HG03108 (cell line): ENCODE data around the gene PAFAH2.

Experiments
- ATAC-seq: cut with Tn5 transposase; IDR thresholded peaks from one replicate; pipeline ENCODE4 v1.9.1; 2021; ENCODE audit warnings: moderate library complexity; ENCODE audit not compliant: unreplicated experiment

Gene PAFAH2

DNA sequence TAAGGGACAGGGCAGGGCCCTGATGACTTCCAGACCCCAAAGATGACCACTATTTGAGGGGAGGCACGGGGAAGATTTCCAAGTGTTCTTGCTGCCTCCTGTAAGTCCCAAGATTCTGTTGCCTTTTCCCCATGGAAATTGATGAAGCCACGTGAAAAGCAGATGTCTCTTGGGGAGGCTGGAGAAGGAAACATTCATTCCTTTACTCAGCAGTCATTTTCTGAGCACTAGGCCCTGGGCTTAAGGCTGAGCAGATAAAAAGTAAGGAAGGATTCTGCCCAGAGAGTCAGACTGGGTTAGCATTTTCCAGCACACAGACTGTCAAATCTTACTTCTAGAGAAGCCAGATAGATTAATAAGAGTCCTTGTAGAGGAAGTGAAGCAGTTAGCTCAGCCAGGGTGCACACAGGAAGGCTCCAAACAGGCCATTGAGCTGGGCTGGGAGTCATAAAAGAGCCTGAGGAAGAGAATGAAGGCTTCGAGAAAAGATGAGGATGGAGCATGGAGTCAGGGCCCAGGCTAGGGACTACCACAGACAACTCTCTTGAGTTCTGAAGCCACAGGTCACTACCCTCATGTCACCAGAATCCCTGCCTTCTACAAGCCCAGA lies 33.9 kb upstream of the PAFAH2 start:
- ATAC-seq: no peak

DNA sequence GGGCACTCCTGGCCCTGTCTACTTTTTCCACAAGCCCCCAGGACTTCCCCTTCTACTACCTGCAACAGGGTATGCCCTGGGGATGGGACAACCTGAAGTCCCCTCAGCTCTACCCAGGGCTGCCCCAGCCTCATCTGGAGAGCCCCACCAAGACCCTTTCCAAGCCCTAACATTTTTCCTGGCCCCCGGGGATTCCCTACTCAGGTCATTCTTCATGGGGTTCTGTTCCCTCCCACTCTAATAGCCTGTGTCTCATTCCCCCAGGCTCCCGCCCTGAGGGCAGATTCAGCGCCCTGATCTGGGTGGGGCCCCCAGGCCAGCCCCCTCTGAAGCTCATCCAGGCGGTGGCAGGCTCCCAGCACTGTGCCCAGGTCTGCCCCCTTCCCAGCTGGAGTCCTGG lies 33.3 kb upstream of the PAFAH2 start:
- ATAC-seq: no peak

DNA sequence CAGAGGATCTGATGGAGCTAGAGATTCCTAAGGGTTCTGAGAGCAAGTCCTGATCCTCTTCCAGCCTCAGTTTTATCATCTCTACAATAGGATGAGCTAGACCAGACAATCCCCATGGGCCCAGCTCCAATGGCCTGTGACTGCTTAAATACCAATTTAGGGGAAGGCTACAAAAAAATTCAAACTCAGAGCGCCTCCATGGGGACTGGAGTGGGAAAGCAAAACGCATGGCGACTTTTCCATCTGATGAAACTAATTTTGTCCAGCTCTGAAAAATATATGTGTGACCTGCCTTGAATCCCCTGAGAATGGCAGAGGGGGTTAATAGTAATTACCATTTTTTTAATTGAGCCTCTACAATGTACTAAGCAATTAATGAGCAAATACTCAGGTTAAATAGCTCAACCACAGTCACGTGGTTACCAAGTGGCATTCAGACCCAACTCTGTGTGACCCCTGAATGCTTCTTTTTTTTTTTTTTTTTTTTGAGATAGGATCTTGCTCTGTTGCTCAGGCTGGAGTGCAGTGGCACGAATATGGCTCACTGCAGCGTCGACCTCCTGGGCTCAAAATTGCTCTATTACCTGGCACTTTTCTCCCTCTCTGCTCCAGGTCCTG lies 32.1 kb upstream of the PAFAH2 start:
- ATAC-seq: no peak

DNA sequence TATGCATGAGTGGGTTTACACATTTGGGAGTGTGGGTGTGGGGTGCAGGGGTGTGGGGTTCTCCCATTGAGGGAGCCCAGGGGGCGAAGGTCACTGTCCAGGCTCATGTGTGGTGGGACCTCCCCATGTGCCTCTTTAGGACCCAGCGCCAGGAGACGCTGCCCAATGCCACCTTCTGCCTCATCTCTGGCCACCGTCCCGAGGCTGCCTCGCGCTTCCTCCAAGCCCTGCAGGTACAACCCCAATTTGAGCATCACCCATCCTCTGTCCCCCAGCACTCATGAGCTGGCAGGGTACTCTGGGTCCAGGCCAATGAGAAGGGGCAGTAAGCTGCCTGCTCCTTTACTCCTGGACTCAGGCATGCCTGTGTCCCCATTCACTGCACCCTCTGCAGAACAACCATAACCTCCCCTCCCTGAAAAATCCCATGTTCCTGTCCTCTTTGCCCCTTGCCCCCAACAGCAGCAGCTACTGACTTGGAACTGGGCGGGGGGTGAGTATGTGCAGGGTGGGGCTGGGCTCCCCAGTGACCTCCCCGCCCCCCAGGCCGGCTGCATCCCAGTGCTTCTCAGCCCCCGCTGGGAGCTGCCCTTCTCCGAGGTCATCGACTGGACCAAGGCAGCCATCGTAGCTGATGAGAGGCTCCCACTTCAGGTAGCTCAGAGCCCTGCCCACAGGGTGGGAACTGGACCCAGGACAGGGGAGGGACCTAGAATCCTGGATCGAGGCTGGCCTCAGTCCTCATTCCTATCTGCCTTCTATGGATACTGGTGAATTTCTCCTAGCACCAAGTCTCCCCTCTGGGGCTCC lies 31.4 kb upstream of the PAFAH2 start:
- ATAC-seq: no peak

DNA sequence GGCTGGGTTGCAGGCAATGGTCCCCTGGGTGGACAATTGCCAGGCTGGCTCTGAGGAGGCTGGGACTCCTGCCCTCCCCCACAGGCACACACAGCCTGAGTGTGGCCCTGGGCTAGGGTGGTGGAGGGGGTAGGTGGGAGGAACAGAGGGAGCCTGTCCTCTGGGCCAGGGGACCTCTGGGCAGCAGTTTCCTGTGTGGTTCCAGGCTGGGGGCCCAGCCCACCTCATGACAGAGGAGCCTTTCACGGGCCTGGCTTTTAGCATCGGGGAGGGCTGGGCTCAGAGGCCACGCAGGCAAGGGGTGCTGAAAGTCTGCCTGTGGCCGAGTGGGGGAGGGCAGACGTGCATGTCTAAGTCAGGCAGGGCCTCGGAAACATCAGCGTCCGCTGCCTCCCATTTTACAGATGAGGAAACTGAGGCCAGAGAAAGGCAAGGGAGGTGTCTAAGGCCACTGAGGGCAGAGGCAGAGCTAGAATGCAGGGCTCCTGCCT lies 30.7 kb upstream of the PAFAH2 start:
- no peak for ATAC-seq

DNA sequence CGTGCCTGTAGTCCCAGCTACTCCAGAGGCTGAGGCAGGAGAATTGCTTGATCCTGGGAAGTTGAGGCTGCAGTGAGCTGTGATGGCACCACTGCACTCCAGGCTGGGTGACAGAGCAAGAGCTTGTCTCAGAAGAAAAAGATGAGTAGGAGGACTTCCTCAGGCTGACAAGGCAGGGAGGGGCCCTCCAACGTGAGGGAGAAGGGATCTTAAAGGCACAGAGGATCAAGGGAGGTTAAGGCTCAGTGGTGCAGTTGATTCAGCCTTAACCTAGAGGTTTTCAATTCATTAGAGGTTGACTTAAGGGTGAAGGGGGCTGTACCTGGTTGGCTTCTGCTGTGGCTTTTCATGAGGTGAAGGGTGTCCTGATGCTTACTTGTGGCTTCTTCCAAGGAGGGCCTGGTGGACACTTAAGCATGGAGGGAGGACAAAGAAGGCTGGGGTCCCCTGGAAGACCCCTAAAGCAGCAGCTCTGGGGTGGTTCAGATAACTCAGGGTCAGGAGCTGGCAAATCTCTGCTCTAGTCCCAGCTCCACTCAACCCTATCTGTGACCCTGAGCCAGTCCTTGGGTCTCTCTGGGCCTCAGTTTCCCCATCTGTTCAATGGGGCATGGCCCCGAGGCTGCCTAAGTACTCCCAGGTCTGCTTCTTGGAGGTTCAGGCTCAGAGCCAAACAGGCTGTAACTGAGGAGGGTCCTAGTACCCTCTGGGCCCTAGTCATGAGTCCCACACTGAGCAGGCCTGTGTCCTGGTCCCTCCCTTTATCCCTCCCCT lies 30.0 kb upstream of the PAFAH2 start:
- ATAC-seq: no peak

DNA sequence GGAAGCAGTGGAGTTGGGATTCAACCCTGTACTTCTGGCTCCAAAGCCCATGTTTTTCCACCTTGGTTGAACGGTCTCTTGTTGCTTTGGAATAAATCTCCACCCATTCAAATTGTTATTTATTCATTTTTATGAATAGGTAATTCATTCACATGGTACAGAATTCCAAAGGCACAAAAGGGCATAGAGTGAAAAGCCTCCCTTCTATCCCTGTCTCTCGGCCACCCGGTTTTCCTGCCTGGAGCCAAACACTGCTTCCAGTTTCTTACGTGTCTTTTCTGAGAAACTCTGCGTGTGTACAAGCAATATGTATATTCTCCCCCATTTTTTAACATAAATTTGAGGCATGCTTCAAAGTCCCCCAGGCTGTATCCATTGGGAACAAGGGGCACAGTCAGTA lies 27.7 kb upstream of the PAFAH2 start:
- no peak for ATAC-seq

DNA sequence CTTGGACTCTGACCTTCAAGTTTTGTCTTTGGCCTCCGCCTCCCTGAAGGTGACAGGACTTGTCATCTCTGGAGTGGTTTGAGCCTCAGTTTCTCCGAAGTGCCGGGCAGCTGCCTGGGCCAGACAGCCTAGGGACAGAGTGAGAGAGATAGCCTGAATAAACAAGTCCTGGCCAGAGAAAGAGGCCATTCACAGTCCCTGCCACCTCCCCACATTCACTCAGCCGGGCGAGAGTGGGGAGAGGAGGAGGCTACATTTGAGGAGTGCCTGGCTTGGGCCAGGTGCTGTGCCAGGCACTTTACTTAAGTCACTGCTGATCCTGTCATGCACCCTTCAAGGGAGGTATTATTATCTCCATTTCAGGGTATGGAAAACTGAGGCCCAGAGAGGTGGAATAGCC lies 27.2 kb upstream of the PAFAH2 start:
- ATAC-seq: no peak

DNA sequence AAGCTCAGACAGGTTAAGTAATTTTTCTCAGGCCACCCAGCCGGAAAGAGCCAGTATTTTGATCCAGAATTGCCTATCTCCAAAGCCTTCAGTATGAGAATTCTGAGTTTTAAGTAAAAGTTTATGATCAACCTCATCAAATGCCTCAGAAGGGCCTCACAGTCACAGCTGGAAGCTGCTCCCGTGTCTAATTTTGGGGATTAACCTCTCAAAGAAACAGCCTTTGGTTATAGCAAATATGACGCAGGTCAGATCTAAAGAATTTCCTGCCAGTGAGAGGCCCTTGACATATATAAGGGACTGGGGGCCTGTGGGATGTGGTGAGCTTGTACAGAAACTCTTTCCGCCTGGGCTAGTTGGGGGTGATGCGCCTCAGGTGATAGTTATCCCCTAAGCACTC lies 26.0 kb upstream of the PAFAH2 start:
- ATAC-seq: no peak

DNA sequence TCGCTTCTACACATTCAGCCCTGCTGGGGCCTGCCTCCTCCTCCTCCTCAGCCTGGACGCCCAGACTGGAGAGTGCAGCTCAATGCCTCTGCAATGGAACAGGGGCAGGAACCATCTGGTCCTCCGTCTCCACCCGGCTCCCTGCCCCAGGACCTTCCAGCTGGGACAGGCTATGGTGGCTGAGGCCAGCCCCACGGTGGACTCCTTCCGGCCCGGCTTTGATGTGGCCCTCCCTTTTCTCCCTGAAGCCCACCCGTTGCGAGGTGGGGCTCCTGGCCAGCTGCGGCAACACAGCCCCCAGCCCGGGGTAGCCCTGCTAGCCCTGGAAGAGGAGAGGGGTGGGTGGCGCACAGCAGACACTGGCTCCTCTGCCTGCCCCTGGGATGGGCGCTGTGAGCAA lies 25.1 kb upstream of the PAFAH2 start:
- no peak for ATAC-seq

DNA sequence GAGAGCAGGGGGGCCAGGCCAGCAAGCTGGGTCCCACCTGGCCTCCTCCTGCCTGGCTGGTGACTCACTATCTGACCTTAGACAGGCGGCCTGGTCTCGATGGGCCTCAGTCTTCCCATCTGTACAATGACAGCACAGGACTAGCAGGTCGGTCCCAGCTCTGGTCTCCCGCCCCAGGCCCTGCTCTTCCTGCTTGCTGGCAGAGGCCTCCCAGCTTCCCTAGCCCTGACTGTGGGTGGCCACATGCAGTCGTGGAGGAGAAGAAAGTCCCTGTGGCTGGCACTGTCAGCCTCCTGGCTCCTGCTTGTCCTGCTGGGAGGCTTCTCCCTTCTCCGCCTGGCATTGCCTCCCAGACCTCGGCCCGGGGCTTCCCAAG lies 24.5 kb upstream of the PAFAH2 start:
- no peak for ATAC-seq

DNA sequence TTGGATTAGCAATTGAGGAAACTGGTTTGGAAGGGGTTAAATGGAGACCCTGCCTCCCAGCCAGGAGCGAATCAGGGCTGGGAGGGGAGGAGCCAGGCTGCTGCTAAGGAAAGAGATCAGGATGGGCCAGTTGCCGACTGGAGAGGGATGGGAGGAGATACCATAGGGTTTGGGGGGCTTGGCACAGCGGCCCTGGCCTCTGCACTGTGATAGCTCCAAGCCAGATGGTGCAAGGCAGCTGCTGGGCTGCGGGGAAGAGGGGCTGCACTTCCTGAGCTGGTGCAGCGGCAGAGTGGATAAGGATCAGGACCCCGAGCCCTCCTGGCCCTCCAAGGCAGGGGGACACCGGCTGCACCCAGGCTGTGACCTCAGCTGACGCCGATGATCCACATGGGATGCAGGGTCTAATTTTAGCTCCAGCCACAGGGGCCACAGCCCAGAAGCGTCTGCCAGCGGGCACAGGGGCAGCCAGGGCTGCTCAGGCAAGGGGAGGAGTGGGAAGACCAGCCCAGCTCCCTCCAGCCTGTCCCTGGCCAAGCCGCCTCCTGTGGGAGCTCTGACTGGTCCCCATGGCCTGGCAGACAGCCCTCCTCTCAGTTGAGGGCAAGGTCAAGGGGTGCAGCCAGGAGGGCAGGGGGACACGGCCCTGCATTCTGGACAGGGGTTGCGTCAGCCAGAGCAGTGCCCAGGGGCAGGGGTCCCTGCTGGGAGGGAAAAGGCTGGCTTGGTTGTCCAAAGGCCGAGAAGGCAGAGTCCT lies 24.0 kb upstream of the PAFAH2 start, which contains the start of gene EXTL1:
Gene EXTL1, plus strand, starts transcription at position 129 of the 757 bp plus-strand sequence. CDS start 872 bp downstream, outside the sequence.
- no peak for ATAC-seq

DNA sequence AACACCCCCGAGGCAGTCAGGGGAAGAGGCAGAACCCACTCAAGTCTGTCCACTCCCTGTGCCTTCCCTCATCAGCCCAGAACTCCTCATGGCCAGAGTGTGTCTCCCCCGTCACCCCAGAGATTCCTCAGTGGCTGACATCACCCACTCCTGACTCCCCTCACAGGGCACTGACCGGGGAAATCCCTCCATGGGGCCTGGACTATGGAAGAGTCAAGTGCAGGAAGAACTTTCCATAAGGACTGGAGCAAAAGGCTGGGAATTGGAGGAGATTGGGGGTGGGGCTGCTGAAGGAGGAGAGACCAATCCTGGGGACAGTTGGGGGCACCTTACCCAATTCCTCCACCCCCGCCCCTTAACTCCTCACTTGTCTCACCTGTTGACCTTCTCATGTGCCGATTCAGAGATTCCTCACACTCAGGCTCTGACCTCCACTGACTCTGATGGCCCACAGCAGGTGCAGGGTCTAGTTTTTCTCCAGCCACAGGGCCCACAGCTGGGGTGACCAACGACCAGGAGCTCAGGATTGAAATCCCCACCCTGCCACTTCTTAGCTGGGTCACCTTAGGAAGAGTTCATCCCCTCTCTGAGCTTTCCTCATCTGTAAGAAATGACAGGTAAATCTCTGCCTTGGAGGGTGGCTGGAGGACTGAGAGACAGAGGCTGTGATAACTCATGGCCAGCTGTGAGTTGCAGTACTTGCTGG lies 23.2 kb upstream of the PAFAH2 start:
- no peak for ATAC-seq

DNA sequence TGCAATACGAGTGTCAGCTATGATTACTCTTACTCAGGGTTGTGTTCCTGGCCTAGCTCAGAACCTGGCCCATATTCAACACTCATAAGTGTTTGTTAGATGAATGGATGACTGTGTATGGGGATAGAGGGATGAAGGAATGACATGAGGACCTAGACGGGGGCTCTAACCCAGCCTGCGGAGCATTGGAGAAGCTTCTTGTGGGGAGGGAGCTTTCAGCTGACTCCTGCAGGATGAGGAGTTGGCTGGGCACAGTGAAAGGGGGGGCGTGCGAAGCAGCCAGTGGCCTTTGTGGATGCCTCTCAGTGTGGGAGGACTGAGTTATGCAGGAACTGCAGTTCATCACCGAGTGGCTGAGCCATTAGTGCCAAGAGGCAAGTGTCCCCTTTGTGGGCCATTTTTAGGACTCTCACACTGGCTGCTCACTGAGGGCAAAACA lies 22.5 kb upstream of the PAFAH2 start:
- ATAC-seq: no peak

DNA sequence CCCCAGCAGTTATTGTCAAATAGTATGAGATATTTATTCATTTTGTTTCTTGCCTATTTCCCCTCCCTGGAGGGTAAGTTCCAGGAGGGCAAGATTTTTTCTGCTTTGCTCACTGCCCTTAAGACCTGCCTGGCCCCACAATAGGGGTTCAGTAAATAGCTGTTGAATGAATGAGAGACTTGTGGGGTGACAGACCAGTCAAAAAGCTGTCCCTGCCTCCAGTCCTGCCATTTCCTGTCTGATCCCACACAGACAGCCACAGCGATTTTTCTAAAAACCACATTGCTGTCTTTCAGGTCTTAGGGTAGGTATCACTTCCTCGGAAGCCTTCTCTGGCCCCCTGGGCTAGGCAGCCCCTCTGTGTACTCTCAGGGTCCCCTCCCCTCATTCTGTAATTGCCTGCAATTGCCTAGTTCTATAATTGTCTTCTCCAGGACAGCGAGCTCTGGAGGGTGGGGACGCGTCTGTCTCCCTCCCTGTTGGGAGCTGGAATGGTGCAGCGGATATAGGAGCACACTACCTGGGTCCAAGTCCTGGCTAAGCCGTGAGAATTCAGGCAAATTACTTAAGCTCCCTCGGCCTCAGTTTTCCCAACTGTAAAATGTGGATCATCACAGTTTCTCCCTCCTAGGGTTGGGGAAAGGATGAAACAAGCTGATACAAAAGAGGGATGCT lies 21.9 kb upstream of the PAFAH2 start:
- ATAC-seq: no peak

DNA sequence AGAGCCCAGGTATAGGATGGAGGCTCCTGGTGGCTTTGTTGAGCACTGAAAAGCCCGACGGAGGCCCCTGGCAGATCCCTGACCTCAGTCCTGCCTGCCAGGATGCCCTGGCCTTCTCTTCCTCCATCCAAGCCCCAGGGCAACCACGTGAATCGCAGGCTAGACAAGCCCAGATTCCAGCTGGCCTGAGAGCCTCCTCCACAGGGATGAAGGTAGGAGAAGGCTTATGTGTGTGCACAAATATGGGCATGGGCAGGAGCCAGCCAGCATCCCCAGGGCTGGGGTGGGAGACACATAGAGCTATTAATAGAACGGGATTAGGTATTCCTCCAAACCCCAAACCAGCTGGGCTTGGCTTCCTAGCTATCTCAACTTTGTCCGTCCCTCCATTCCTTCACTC lies 19.7 kb upstream of the PAFAH2 start:
- ATAC-seq: no peak

DNA sequence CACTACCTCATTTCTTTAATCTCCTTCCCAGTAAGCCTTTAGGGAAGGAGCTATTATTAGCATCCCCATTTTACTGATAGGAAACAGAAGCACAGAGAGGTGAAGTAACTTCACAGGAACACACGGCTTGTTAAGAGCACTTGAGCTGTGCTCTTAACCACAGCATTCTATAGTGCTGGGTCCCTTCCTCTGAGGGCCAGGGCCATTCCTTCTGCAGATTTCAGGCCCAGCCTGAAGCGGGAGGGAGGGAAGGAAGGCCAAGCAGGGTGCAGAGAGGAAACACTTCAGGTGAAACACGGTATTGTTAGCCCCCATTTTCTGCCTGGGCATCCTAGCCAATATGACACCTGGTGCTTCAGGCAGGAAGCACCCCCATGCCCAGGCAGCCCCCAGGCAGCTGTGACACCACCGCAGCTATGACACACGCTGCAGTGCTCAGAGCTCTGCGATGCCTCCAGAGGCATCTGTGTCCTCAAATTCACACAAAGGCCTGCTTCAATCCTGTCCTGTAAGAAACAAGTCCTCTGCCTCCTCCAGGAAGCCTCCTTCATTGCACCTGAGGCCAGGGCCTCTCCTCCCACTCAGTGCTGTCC lies 19.2 kb upstream of the PAFAH2 start:
- no peak for ATAC-seq

DNA sequence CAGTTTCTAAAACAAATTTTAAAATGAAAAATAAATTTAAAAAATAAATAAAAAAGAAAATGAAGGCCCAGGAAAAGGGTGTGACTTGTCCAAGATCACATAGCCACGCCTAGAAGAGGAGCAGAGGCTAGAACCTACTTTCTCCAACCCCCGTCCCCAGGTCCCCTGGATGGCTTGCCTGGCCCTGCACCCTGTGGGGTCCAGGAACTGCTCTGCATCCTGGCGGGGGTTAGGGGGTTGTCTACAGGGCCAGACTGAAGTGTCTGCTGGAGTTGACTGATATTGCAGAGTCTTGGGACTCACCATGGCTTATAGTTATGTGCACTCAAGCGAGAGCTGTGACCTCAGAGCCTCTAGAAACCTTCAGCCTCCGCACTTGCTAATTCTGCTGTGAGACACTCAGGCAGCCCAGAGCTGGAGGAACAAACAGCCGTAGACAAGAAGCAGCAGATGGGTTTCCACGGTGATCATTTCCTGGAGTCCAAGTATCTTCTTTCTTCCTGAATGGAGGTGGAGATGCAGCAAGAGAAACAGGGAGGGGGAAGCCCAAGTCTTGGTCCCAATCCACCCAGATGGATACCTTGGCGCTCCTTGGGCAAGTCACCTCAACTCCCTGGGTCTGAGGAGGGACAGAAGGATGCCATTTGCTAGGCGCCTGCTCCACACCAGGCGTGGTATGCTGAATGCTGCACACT lies 18.5 kb upstream of the PAFAH2 start:
- ATAC-seq: no peak
